ENCODE measurements around the gene PLCB1. TPM values are rescaled to one million over a fixed set of nuclear protein-coding genes. Genes with fewer than 3 reads are reported as not detected.

The PLCB1 gene
- total and polyA plus RNA-seq, 2 of the 4 experiments (the other 2 are of a cell fraction), result 5.6 to 16.1 TPM

GRCh38 chr20:8547035-8547650, 415.1 kb downstream of the PLCB1 start:
- in situ Hi-C loops (cut with MboI; ENCODE audit: low sequenced_read_pairs), result no loop called here
- H2AFZ ChIP-seq (replicated peaks; ENCODE audit: low read length, poor library complexity), result no peak overlapping the region
- H3K23ac ChIP-seq (ENCODE audit: low read depth, low read length), result no peak overlapping the region
- H4K5ac ChIP-seq (ENCODE audit: low read depth, low read length), result no peak overlapping the region
- H3K27ac ChIP-seq (ENCODE audit: insufficient read depth, low read length), result no peak overlapping the region
- DNase-seq, result no peak
- H3K14ac ChIP-seq (replicated peaks; ENCODE audit: low read depth, low read length), result no peak overlapping the region
- no peak overlapping the region for H4K8ac ChIP-seq (ENCODE audit: low read depth in 2 of 2, low read length in 2 of 2)
- no peak overlapping the region for H2BK120ac ChIP-seq (ENCODE audit: low read depth, low read length)
- no peak overlapping the region for H3K4me2 ChIP-seq (ENCODE audit: low read depth, low read length)
- H3K4ac ChIP-seq (ENCODE audit: low read depth, low read length), result no peak overlapping the region
- no CpG with 5 or more reads among the region's 6 CpGs for WGBS, 2 experiments (ENCODE audit: extremely low coverage in 2 of 2, insufficient read length in 1 of 2)
- ATAC-seq (ENCODE audit: low read depth), result no peak
- no peaks in the 10 kb centered on the region for H3K79me1 ChIP-seq (ENCODE audit: low read depth in 1 of 2, low read length in 2 of 2)
- CTCF ChIA-PET, result interaction anchor here (1.2 kb wide), 1 partner anchor 12 kb away, joined by 5 read pairs; no protein-coding TSS in a partner anchor
- no peaks in the 10 kb centered on the region for H3K36me3 ChIP-seq (ENCODE audit: control insufficient read depth, insufficient read depth, low read length)
- H3K4me1 ChIP-seq (ENCODE audit: control insufficient read depth, insufficient read depth, low read length), result no peaks in the 10 kb centered on the region
- H3K56ac ChIP-seq (ENCODE audit: extremely low read depth, insufficient read depth, low read length), result no peak overlapping the region
- no peak overlapping the region for H2BK5ac ChIP-seq (ENCODE audit: low read depth, low read length, poor library complexity, severe bottlenecking)
- intact Hi-C loops (cut with micrococcal nuclease), result no loop called here
- H3K9ac ChIP-seq (ENCODE audit: low read depth, low read length), result no peak overlapping the region
- peaks cover 6% of the 10 kb centered on the region for H3K9me1 ChIP-seq (ENCODE audit: insufficient read depth, low read length)
- BruUV-seq (replicated peaks), result no TSS peak
- H2AK5ac ChIP-seq (ENCODE audit: low read depth, low read length), result no peak overlapping the region
- POLR2A ChIA-PET (ENCODE audit: unreplicated experiment), result no interaction called here
- H2BK15ac ChIP-seq (ENCODE audit: low read depth, low read length), result no peak overlapping the region
- TF ChIP-seq MXI1 (IDR thresholded peaks at IDR 0.05; ENCODE audit: borderline replicate concordance, low read depth, low read length) (no peak), BHLHE40 (IDR thresholded peaks at IDR 0.05; ENCODE audit: low read depth, low read length) (no peak), RCOR1 (IDR thresholded peaks at IDR 0.05; ENCODE audit: insufficient replicate concordance, low read length) (no peak), FOS (IDR thresholded peaks at IDR 0.05; ENCODE audit: low read depth, low read length) (no peak), CHD1 (IDR thresholded peaks at IDR 0.05; ENCODE audit: low read depth, low read length) (no peak), NFE2L2 (IDR thresholded peaks at IDR 0.05; ENCODE audit: low read depth, low read length) (no peak), CEBPB (IDR thresholded peaks at IDR 0.05; ENCODE audit: low read depth, low read length) (no peak), RFX5 (IDR thresholded peaks at IDR 0.05; ENCODE audit: low read depth, low read length) (no peak), POLR2A (IDR thresholded peaks at IDR 0.05; ENCODE audit: low read depth, low read length) (no peak), RAD21 (IDR thresholded peaks at IDR 0.05; ENCODE audit: low read length) (no peak), ELK1 (IDR thresholded peaks at IDR 0.05; ENCODE audit: borderline replicate concordance, low read depth, low read length) (no peak), CTCF (conservative IDR thresholded peaks at IDR 0.05; ENCODE audit: low read depth, low read length) (no peak)
- dilution Hi-C loops (cut with HindIII; ENCODE audit: low sequenced_read_pairs, unreplicated experiment), result no loop called here
- H2AK9ac ChIP-seq (replicated peaks; ENCODE audit: low read depth, low read length, poor library complexity), result no peak overlapping the region
- no peaks in the 10 kb centered on the region for H3K9me3 ChIP-seq (ENCODE audit: control insufficient read depth, insufficient read depth, low read length)
- H3K18ac ChIP-seq (ENCODE audit: low read depth, low read length), result no peak overlapping the region
- no peaks in the 10 kb centered on the region for H4K20me1 ChIP-seq (ENCODE audit: insufficient read depth, low read length)
- no peak overlapping the region for H4K91ac ChIP-seq (ENCODE audit: insufficient read depth, low read depth, low read length)
- no peak overlapping the region for H2BK20ac ChIP-seq (ENCODE audit: low read depth, low read length)
- H3K4me3 ChIP-seq (ENCODE audit: insufficient read depth, low read depth, low read length), result no peak overlapping the region
- no peaks in the 10 kb centered on the region for H3K27me3 ChIP-seq (ENCODE audit: control insufficient read depth, insufficient read depth, low read length)
